GM21526 (cell line): ENCODE measurements around the gene RTN4RL1.

Source experiments
- ATAC-seq: cut with Tn5 transposase; IDR thresholded peaks from one replicate; pipeline ENCODE4 v1.9.1; 2021; ENCODE audit warnings: moderate library complexity; ENCODE audit not compliant: unreplicated experiment, low FRiP score

Gene RTN4RL1

DNA sequence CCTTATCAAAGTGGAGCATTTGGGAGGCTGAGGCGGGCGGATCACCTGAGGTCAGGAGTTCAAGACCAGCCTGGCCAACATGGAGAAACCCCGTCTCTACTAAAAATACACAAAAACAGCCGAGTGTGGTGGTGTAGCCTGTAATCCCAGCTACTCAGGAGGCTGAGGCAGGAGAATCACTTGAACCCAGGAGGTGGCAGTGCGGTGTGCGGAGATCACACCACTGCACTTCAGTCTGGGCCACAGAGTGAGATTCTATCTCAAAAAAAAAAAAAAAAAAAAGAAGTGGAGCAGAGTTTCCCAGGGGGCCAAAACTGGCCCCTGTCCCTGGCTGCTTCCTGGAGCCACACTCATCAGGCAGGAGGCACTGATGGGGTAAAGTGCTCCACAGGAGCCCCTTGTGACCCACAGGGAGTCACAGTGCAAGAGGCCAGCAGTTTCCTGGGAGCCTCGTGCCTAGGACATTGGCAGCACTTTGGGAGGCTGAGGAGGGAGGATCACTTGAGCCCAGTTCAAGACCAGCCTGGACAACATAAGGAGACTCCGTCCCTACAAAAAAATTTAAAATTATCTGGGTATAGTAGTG is 44.4 kb downstream of the RTN4RL1 start:
- no peak for ATAC-seq

DNA sequence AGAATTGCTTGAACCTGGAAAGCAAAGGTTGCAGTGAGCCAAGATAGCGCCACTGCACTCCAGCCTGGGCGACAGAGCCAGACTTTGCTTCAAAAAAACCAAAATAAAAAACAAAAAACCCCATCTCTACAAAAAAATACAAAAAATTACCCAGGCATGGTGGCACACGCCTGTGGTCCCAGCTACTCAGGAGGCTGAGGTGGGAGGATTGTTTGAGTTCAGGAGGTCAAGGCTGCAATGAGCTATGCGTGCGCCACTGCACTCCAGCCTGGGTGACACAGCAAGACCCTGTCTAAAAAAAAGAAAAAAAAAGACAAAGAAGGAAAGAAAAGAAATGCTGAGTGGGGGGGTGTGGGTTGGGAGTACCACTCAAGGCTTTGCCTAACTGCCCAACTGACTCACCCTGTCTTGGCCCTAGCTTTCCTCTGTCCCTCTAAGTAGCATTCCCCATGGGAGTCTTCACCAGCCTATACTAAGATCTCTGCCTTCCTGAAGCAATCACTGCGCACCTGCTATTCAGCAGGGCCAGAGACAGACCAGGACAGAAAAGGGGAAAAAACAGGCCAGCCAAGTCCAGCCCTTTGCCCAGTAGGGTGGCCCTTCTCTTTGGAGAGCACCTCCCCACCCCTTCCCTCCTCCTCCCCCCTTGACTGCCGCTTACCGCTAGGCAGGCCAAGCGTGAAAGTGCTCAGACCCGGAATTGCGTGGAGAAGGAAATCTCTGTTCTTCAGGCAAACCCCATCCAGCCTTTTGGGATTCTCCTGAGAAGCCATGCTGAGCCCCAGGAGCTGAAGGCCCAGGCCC is 45.8 kb downstream of the RTN4RL1 start:
- no peak for ATAC-seq

DNA sequence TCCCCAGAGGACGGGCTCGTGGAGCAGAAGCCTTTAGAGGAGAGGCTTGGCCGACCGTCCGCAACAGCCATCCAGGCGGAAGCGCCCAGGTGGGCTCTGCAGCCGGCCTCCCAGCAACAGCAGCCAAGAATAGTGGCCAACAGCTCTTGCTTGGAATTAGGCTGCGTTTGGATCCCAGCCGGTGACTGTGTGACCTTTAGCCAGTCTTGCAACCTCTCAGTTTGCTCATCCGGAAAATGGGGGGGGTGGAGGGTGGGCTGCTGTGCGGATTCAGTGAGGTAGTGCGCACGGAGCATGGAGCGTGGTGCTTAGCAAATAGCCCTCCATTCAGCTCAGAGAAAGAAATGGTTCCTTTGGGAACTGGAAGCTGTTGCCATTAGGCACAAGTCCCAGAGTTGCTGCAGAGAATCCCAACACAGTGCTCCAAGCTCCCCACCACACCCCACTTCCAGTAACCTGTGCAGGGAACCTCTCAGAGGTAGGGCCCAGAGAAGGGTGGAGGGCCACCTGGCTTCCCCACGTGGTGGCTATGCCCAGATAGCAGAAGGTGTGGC is 46.7 kb downstream of the RTN4RL1 start:
- ATAC-seq: no peak

DNA sequence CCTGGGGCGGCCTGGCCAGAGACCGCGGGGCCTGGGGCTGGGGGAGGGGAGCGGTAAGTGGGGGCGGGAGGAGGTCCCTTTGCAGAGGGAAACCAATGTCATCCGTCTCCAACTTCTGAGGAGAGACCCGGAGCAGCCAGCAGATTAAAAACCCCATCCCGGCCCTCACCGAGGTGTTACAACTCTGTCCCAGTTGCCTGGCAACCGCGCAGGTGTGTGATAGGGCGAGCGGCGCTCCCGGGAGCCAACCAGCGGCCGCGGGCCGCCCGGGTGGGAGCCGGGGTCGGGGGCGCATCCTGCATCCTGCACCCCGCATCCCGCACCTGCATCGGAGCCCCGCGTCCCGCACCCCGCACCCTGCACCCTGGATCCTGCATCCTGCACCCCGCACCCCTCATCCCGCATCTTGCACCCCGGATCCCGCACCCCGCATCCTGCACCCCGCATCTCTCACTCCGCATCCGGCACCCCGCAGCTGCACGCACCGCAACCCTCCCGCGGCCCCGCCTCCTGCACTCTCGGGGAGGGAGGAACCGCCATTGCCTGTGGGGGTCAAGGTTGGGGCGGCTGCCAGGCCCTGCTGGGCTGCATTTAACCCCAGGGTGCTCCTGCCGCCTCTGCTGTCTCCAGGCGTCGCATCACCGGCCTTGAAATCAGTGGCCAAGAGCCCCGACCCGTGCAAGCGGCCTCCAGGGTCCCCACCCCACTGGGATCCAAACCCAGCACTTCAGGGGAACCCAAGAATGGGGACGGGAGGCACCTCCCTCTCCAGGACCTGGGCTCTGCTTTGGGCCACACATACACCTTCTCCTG is 47.3 kb downstream of the RTN4RL1 start:
- ATAC-seq: no peak

DNA sequence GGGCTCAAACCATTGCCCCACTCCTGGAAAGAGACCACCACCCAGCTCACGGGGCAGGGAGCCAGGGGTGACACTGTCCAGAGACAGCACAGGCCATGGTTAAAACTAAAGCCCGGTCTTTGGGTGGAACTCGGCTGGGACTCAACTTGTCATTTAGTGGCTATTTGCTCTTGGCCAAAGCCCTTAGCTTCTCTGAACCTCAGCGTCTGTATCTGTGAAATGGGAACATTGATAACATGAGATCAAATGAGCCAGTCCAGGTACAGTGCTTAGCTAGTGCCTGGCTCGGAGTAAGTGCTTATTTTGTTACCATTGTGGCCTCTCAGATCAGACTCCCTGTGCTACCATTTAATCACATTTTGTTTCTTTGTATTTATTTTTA is 48.5 kb downstream of the RTN4RL1 start:
- no peak for ATAC-seq

DNA sequence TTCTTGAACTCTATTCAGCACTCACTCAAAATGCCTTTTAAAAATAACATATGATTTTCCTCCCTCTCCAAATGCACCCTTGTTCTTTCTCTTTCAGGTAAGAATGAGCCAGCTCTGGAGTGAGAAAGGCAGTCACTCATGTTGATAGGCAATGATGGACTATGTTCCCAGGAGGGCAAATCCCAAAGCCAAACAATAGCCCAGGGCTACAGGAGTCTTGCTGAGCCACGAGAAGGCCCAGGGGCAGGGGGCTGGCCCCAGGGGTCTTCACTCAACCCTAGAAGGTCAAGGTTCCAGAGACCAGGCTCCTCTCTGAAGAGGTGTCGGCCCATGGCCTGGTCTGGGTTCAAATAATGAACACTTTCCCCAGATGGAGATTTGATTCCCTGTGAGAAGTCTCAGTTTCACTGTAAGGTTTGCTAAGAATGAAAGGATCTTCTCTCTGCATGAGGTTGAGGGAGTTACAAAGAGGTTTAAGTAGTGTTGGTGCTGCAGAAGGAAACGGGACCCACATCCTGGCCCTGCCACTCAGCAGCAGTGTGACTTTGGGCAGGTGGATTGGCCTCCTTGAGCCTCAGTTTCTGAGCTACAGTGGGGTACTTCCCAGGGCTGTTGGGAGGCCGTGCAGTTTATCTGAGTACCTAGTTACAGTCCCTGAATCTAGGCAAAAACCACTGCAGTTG is 49.0 kb downstream of the RTN4RL1 start:
- ATAC-seq: no peak

DNA sequence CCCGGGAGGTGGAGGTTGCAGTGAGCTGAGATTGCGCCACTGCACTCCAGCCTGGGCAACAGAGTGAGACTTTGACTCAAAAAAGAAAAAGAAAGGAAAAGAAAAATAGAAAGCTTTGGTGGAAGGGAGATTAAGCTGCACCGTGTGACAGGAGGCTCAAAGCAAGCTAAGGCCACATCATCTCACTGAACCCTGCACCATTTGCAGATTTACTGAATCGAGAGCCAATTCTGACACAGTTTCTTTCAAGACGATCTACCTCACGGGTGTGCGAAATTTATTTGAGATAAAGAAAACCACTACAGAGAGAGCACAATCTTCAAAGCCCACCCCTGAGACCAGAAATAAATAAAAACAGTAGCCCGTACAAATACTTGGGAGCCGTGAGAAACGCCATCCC is 49.6 kb downstream of the RTN4RL1 start:
- ATAC-seq: no peak

DNA sequence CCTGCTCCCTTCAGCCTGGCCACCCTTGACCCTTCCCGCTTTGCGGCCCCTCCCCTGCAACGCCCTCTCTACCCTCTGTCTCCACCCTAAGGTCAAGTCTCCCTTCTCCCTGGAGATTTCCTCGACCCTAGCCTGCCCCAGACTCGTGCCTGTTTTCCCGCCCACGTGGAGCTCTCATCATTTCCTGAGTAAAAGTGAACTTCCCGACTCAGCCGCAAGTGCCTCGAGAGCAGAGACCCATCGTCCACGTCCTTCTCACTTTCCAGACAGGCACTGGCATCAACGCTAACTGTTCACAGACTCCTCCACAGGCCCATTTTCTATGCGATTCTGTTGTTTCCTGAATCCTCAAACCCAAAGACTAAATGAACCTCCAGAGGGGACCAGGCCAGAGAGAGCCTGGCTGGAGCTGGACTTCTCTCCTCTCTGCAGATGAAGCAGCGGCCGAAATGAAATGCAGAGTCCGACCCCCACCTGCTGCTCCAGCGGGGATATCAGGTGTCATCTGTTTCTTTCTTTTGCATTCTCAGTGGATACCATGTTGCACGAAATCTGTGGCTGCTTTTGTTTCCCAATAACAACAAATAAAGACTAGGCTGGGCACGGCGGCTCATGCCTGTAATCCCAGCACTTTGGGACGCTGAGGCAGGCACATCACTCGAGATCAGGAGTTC is 52.5 kb downstream of the RTN4RL1 start:
- ATAC-seq: no peak

DNA sequence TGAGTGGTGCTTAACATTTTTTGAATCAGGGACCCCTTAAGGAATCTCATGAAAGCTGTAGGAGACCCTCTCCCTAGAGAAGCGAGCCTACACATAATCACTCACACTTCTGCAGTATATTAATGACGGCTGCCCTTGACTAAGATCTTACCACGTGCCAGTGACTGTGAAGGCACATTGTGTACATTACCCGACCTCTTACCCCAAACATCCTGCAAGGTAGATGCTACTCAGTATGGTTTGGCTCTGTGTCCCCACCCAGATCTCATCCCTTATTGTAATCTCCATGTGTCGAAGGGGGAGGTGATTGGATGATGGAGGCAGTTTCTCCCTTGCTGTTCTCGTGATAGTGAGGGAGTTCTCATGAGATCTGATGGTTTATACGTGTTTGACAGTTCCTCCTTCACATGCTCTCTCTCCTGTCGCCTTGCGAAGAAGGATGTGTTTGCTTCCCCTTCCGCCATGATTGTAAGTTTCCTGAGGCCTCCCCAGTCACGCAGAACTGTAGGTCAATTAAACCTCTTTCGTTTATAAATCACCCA is 54.2 kb downstream of the RTN4RL1 start:
- no peak for ATAC-seq

DNA sequence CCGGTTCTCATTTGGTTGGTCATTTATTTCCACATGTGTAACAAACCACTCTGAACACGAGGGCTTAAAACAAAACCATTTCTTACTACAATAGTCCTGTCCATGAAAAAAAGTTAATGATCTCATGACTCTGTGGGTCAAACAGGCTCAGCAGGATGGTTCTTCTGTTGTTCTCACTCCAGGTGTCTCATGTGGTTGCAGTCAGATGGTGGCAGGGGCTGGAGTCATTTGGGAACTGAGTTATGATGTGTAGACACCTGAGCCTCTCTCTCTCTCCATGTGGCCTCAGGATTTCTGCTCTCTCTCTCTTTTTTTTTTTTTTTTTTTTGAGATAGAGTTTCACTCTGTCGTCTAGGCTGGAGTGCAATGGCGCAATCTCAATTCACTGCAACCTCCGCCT is 55.4 kb downstream of the RTN4RL1 start:
- ATAC-seq: no peak

DNA sequence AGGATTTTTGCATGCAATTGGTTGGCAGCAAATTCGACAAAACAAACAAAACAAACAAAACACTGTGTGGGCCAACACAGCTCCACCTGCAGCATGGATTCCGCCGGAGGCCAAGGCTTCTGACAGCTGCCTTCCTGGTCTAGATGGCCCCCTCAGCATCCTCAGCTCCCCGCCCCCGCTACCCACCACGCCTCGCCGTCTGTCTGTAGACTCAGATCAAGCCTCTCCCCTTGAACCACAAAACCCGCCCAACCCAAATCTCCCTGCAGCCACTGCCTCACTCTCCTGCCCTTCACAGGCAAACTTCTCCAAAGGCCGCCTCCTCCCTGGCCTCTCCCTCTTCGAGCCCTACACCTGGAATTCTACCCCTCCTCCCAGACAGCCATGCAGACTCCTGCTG is 57.9 kb downstream of the RTN4RL1 start:
- ATAC-seq: no peak

DNA sequence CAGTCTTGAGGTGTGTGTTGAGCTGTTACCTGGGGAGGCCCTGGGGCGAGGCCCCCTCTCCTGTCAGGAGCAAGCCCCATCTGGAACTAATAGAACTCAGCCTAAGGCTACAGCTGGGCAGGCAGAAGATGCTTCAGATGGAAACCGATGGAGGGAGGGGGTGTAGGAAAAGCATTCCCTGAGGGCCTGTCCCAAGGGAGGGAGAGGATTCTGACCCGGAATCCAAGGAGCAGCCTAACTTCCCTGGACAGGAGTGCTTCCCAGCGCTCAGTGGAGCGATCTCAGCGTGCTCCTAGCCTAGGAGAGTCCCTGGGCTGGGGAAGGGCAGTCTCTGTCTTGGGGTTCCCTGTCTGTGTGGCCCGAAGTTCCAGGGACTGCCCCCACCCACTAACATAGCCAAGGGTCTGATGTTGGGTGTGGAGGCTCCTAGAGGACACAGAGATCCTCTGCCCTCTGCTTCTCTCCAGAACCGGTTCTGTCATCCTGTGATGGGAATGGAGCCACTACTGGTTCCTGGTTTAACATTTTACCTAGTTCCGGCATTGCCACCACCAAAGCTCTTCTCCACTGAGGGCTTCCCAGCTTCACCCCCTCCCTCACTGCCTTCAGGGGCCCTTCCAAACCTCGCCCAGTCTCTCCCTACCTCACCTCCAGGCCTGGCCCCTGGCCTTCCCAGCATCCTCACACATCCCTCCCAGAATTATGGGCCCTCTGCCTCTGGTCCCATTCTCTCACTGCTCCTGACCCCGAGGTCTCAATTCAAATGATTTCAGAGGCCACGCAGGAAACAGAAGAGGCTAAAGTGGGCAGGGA is 58.7 kb downstream of the RTN4RL1 start:
- ATAC-seq: no peak

DNA sequence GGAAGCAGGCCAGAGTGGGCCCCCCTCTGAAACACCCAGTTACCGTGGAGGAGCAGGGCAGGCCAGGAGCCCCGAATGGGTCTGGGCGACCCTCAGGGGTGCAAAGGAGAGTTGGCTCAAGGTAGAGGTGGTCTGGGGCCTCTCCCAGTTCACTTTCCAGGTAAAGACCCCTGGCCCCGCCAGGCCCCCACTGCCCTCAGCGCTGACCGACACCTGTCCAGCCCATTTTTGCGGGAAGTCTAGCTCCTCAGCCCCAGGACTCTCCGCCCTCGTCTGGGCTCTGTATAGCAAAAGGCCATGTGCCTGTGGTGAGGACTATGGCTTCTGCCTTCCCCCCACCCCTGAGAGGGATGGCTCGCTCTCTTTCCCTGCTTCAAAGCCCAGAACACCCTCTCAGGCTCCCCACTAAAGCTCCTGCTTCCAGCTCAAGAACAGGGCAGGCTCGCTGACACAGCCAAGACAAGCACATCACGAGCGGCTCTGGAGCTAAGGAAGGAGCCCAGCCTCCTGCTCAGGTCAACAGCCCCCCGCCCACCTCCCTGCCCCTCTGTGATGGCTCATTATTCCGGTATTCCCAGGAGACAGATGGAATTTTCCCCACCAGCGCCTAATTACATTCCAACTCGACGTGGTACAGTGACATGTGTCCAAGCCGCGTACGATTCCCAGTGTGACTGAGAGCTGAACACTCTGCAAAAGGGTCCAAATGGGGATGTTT is 59.4 kb downstream of the RTN4RL1 start:
- no peak for ATAC-seq

DNA sequence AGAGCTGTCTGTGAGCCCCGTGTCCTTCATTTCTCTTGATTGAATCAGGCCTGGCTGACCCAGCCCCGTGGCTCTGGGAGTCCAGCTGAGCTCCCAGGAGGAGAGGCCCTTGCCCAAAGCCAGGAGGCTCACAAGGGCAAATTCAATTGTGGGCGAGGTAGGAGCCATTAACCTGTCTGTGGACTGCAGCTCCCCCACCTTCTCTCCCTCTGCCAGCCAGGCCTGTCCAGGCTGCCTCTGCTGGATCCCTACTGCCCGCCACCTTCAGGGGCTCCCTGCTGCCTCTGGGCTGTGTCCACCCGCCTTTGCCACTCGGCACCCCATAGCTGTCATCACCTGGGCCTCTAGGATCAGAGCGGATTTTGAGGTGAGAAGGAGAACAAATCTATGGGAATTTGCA is 61.9 kb downstream of the RTN4RL1 start:
- no peak for ATAC-seq

DNA sequence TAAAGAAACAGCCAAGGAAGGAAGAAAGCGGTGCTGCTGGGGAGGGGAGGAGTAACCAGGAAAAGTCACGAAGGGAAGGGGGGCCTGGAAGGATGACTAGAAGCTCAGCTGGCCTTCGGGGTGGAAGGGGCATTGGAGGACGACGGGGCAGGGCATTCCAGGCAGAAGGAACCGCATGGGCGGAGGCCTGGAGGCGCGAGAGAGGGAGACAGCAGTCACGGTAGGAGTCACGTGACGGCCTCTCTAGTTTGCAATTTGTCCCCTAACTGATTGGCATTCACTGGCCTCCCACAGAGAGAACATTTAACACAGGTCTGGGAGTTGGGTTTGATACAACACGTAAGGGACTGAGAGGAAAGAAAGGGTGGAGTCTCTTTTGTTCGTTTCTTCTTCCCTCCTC is 63.9 kb downstream of the RTN4RL1 start:
- no peak for ATAC-seq

DNA sequence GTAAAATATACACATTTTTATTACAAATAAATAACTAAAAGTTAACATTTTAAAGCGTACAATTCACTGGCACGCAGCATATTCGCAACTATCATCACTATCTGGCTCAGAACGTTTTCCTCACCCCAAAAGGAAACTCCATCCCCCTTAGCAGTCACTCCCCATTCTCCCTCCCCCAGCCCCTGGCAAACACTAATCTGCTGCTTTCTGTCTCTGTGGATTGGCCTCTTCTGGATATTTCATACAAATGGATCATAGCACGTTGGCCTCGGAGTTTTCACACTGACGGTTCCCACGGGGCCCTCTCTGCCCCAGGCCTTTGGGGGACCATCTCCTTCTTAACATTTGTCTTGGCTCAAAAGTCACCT is 64.6 kb downstream of the RTN4RL1 start:
- no peak for ATAC-seq

DNA sequence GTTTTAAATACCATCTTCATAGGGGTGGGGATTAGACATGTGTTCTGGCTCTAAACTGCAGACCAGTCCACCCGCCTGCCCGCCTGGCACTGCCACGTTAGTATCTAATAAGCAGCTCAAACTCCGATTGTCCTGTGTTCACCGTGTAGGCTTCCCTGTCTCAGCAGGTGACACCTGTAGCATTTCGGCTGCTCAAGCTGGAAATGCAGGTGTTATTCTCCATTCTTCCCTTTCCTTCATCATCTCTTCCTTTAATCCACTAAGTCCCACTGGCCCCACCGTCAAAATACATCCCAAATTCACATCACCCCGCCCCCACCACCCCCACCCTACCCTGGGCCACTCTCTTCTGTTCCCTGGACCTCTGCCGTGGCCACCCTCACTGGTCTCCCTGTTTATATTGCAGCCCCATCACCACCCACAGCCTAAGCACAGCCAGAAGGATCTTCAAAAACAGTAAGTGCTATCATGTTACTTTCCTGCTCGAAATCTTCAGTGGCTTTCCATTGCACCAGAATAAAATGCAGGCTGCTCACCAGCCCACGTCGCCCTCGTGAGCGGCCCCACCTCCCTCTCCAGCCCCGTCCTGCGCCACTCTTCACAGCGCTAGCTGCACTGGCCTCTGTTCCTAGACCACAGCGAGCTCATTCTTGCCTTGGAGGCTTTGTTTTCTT is 65.1 kb downstream of the RTN4RL1 start:
- ATAC-seq: no peak
